ENCODE data around the gene FBXO46.

Gene FBXO46

GRCh38 chr19:45765702-45766295, 35.1 kb upstream of the FBXO46 start:
- TF ChIP-seq, protein P1, sequence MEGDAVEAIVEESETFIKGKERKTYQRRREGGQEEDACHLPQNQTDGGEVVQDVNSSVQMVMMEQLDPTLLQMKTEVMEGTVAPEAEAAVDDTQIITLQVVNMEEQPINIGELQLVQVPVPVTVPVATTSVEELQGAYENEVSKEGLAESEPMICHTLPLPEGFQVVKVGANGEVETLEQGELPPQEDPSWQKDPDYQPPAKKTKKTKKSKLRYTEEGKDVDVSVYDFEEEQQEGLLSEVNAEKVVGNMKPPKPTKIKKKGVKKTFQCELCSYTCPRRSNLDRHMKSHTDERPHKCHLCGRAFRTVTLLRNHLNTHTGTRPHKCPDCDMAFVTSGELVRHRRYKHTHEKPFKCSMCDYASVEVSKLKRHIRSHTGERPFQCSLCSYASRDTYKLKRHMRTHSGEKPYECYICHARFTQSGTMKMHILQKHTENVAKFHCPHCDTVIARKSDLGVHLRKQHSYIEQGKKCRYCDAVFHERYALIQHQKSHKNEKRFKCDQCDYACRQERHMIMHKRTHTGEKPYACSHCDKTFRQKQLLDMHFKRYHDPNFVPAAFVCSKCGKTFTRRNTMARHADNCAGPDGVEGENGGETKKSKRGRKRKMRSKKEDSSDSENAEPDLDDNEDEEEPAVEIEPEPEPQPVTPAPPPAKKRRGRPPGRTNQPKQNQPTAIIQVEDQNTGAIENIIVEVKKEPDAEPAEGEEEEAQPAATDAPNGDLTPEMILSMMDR (conservative IDR thresholded peaks at IDR 0.05): no peak
- no peak overlapping the region for H3K27ac ChIP-seq

DNA sequence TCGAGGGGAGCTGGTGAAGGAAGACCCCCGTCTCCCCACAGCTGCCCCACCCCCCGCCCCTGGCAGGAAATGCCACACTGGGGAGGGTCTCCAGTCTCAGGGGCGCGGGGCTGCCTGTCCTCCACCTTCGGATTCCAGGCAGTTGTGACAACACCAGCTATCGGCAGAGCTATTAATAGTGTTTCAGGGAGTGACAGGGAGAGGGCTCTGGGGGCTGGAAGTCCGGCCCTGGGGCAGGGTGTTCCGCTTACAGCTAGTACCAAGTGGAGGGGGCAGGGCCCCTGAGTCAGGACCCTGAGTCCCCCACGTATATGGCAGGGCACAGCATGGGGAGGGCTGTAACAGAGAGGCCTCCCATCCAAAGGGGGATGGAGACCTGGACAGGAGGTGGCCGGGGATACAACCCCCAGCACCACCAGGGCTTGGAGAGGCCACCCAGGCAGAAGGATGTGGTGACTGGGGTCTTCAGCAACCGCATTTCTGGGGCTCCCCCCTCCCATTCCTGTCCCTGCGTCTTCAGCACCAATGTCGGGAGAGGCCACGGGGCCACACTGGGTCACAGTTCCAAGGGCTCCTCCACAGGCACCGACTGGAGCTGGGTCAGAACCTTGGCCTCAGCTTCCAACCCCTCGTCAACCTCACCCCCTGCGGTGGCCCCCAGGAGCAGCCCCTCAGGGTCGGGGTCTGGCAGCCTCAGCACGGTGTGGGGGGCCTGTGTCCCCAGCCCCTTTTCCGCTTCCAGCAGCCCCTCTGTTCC, 34.4 kb upstream of the FBXO46 start:
- TF ChIP-seq, protein P1 (conservative IDR thresholded peaks at IDR 0.05): no peak
- no peak overlapping the region for H3K27ac ChIP-seq

DNA sequence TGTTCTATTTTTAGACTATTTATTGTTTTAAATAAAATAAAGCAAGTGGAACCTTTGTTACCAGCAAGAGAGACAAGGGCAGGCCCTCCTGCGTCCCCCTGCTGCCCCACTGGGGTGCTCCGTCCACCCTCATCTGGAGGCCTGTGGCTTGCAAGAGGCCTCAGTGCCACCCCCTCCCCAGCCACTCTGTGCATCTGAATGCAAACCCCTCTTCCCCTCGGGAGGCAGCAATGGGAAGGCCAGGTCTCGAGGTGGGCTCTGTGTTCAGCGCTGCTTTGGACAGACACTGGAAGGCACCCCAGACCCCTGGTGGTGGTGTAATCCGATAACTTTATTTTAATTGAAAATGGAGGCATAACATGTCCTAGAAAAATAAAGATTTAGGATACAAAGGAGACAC, 33.8 kb upstream of the FBXO46 start:
- no peak overlapping the region for H3K27ac ChIP-seq
- TF ChIP-seq, protein P1 (conservative IDR thresholded peaks at IDR 0.05): no peak

DNA sequence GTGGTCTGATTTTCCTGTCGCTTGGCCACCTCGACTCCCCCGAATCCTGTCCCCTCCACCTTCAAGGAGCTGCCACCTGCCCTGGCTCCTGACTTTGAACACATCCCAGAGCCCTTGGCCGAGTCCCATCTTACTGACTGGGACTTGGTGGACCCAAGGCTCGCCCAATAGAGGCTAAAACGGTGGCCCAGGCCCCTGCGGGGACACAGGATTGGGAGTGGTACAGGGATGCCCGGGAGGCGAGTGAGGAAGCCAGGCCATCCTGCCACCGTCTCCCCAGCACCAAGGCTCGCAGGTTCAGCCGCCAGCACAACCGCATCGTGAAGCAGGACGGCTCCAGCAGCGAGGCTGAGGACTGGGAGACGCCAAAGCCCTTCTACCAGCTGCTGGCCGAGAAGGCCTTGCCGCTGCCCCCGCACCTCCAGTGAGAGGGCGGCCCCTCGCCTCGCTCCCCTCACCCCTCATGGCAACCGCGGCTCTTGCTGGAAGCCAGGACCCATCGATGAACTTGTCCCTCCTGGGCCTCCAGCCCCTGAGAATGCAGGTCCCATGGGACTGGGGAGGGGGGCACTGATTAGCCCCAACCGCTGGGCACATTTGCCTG, 33.1 kb upstream of the FBXO46 start:
- H3K27ac ChIP-seq: no peak overlapping the region
- TF ChIP-seq, protein P1 (conservative IDR thresholded peaks at IDR 0.05): no peak

DNA sequence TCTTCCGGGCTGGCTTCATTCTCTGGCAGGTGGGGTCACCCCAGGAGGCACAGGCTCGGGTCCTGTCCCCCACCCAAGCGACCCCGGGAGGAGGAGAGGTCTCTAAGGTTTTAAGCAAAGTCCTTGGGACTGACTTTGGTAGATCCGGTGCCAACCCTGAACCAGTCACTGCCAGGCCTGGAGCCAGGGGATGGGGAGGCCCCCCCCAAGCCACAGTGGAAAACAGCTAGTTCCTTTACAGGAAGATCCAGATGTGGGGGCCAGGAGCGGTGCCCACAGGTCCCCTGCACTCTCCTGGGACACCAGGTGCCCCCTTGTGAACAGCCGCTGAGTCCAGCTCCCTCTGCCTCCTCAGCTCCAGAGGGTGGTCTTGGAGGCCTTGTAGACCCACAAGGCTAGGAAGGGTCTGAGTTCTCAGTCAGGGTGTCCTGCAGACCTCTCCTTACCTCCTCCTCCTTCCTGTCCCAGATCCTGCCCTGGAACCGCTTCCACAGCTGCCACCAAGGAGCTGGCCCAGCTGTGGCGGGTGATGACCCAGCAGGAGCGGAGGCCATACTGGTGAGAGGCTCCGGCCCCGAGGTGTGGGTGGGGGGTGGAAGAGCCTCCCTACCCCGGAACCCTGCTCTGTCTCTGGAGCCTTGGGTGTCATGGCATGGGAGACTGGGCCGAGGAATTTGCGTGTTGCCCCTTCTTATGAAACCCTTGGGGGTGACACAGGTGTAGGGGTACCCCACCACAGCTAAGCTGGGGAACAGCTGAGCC, 32.4 kb upstream of the FBXO46 start:
- TF ChIP-seq, protein P1 (conservative IDR thresholded peaks at IDR 0.05): no peak
- no peak overlapping the region for H3K27ac ChIP-seq

DNA sequence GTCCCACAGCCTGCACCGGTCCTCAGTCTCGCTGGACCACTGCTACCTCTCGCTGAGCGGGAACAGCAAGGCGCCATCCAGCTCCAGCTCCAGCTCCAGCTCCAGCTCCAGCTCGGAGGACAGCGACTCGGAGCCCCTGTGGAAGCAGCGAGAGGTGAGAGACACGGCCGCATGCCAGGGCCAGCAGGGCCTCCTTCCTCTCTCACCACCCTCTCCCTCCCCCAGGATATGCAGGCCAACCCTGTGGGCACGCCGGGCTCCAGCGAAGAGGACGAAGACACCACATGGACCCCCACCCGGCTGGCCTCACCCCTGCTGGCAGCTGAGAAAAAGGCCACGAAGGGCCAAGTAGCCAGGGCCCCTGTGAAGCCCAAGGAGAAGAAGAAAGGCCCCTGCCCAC, 31.0 kb upstream of the FBXO46 start:
- TF ChIP-seq, protein P1 (conservative IDR thresholded peaks at IDR 0.05): no peak
- no peak overlapping the region for H3K27ac ChIP-seq

DNA sequence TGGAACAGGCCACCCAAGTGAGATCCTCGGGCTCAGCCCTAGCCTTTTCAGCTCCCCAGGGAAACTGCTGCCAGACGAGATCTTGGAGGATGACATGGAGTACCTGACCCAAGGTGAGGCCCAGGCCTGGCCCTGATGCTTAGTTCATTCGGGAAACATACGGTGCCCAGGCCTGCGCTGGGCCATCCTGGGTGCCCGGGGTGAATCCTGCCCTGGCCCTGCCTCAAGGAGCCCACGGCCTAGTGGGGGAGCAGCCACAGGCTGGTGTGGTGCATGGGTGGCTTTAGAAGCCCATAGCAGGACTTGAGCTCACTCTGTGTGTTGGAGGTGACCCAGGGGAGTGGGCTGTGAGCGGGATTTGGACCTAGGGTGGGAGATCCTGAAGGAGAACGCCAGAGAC, 28.2 kb upstream of the FBXO46 start:
- TF ChIP-seq, protein P1 (conservative IDR thresholded peaks at IDR 0.05): no peak
- no peak overlapping the region for H3K27ac ChIP-seq

Data from VCaP (cell line).